ENCODE results near the gene DAB2IP.

The DAB2IP gene

GRCh38 chr9:121763561-121764370, 112.3 kb downstream of the DAB2IP start:
- no peak for DNase-seq (ENCODE audit: low read depth)

GRCh38 chr9:121764371-121764730, 112.9 kb downstream of the DAB2IP start:
- no peak for DNase-seq (ENCODE audit: low read depth)

GRCh38 chr9:121765021-121765950, 113.9 kb downstream of the DAB2IP start:
- no peak for DNase-seq (ENCODE audit: low read depth)

GRCh38 chr9:121766081-121766683, 114.7 kb downstream of the DAB2IP start:
- DNase-seq (ENCODE audit: low read depth) = no peak

GRCh38 chr9:121767171-121767769, 115.8 kb downstream of the DAB2IP start:
- no peak for DNase-seq (ENCODE audit: low read depth)

- no peak for DNase-seq (ENCODE audit: low read depth)
Observed at GRCh38 chr9:121768416-121769015, 117.1 kb downstream of the DAB2IP start.

GRCh38 chr9:121769939-121770338, 118.5 kb downstream of the DAB2IP start:
- no peak for DNase-seq (ENCODE audit: low read depth)

- no peak for DNase-seq (ENCODE audit: low read depth)
Observed at GRCh38 chr9:121770415-121771273, 119.2 kb downstream of the DAB2IP start.

- DNase-seq (ENCODE audit: low read depth) = no peak
Observed at GRCh38 chr9:121771418-121771817, 120.0 kb downstream of the DAB2IP start.

GRCh38 chr9:121771851-121772599, 120.6 kb downstream of the DAB2IP start:
- no peak for DNase-seq (ENCODE audit: low read depth)

GRCh38 chr9:121772600-121773285, 121.3 kb downstream of the DAB2IP start:
- DNase-seq (ENCODE audit: low read depth) = no peak

- DNase-seq (ENCODE audit: low read depth) = no peak
Observed at GRCh38 chr9:121773286-121773953, 122.0 kb downstream of the DAB2IP start.

GRCh38 chr9:121773954-121774714, 122.7 kb downstream of the DAB2IP start:
- no peak for DNase-seq (ENCODE audit: low read depth)

GRCh38 chr9:121774715-121775613, 123.5 kb downstream of the DAB2IP start:
- no peak for DNase-seq (ENCODE audit: low read depth)

- DNase-seq (ENCODE audit: low read depth) = no peak
Observed at GRCh38 chr9:121776001-121776738, 124.7 kb downstream of the DAB2IP start.

Data from activated T-cell treated with anti-CD3 and anti-CD28 coated beads for 48 hours (primary cell).